HL-60/S4 (cell line): ENCODE measurements around the gene RARA.

Experiments used
- in situ Hi-C: fragments of 300-500 bp; cut with MboI; formaldehyde crosslinking; loops from 2 replicates; pipeline ENCODE4 v1.14.3; 2022; ENCODE audit warnings: low sequenced_read_pairs

The RARA gene

DNA sequence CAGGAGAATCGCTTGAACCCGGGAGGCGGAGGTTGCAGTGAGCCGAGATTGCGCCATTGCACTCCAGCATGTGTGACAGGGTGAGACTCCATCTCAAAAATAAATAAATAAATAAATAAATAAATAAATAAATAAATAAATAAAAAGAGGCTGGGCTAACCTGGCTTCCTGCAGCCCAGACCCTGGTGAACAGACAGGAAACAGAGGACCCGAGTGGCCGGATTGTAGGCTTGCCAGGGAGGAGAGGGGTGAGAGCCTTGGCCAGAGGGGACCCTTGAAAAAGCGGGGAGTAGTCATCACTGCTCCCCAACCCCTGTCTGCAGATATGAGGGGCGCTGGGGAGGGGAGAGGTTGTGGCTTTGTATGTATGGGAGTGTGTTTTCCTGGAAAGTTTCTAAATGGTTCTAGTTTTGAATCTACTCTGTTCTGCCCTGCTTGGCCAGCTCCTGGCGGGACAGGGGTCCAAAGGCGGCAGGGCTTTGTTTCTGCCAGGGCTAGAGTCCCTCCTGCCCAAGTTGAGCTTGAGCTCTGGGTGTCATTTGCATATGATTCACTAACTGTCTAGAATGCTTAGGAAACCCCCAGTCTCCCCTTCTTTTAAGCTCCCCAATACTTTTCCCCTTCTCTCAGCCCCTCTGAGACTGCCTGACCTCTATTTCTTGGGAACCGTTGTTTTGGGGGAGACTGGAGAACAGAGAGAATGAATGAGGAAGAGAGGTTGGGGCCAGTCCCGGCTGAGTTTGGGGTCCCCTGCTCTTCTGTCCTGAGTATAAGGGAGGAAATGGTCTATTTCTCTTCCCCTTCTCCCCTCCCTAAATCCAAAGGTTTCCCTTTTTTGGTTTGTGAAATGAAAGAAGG, 16.4 kb downstream of the RARA start:
- in situ Hi-C loops, result no loop called here

DNA sequence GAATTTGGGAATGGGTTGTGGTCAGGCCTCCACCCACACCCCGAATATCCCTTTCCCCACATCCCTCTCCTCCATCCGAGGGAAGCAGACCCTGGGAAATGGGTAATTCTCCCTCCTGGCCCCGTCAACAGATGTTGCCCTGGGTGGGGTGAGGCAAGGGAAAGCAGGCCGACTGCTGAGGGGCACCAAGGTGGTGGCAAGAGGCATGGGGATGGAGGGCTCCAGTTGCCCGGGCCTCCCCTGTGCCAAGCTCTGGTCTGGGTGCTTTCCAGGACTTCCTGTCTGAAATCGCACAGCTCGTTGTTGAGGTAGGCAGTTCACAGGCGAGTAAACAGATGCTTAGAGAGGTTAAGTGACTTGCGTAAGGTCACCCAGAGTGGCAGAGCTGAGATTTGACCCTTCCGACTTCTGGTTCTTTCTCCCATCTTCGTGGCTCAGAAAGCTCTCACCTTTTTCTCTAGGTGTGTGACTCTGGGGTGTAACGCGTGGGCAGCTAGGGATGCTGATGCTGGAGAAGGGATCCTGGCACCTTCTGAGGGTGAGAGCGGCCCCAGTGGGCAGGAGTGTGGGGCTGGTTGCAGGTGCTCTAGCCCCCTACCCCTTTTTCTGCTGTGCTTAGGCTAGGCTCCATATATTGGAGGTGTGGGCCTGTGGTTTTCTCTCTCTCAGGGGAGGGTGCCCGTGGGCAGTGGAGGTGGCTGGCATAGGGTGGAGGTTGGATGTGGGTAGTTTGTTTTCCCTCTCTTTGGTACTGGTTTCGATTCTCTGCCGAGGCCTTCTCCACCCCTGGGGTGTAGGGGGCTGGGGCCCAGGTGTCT, 17.2 kb downstream of the RARA start:
- in situ Hi-C loops, result no loop called here

DNA sequence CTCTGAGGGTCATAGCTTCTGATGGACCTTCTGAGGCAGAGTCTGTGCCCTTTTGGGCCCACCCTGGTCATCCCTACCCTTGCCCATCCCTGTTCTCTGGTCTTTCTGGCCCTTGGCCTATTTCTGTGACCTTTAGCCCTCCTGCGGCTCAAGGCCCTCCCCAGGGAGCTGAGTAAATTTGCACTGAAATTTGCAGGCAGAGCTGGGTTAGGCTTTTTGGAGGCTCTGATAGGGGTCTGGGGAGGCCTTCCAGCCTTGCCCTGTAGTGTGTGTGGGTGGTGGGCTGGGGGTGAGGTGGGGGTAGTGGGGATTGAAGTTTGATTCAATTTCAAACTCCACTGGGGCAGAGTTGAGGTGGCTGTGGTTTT, 17.8 kb downstream of the RARA start:
- in situ Hi-C loops, result no loop called here

DNA sequence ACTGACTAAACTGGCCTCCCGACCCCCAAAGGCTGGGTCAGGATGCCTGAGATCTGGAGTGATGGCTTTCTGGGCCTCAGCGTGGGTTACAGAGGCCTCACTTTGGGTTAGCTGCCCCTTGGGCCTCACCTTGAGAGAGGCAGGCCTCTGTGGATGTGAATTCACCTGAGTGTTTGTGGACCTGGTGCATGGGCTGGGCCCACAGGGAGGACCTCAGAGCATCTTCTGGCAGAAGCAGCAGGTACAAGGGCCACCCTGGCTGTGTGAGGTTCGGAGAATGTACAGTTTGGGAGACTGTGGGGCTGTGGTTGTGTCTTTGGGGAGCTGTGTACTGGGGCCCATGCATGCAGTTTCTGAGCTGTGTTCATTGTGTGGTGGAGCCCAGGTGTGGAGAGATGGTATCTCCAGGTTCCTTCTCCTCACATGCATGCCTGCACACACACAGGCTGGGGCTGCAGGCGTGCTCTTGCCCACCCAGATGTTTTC, 18.3 kb downstream of the RARA start:
- in situ Hi-C loops, result no loop called here

DNA sequence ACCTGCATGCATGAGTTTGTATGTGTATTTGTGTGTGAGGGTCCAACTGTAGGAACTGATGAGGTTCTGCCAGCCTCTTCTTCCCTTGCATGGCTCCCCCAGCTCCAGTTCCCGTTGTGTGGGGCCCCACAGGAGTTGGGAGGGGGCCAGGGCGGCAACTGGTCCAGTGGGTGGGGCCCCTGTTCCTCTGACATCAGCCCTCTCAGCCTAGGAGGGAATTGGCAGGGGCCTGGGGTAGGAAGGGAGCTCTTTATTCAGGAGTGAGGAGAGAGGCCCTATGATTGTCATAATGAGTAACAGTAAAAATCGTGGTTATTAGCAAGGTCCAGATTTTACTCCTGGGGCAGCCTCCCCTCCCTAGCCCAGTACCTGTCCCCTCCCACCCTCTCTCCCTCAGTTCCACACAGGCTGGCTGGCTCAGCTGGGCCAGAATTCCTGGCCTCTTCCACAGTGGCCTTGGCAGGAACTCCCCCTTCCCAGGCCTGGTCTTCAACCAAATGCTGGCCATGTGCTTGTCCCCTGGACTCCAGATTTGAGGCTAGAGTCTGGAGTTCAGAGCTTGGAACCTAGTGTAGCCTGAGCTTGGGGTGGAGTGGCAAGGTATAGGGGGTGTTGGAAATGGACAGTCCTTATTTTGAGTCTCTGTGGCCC, 18.9 kb downstream of the RARA start:
- in situ Hi-C loops, result no loop called here

DNA sequence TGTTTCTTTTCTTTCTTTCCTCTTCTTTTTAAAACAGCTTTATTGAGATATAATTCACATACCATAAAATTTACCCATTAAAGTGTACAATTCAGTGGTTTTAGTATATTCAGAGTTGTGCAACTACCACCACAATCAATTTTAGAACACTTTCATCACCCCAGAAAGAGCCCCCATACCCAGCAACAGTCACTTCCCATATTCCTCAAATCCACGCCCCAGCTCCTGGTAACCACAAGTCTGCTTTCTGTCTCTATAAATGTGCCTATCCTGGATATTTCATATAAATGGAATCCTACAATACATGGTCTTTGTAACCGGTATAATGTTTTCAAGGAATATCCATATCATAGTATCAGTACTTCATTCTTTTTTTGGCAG, 19.4 kb downstream of the RARA start:
- in situ Hi-C loops, result no loop called here

DNA sequence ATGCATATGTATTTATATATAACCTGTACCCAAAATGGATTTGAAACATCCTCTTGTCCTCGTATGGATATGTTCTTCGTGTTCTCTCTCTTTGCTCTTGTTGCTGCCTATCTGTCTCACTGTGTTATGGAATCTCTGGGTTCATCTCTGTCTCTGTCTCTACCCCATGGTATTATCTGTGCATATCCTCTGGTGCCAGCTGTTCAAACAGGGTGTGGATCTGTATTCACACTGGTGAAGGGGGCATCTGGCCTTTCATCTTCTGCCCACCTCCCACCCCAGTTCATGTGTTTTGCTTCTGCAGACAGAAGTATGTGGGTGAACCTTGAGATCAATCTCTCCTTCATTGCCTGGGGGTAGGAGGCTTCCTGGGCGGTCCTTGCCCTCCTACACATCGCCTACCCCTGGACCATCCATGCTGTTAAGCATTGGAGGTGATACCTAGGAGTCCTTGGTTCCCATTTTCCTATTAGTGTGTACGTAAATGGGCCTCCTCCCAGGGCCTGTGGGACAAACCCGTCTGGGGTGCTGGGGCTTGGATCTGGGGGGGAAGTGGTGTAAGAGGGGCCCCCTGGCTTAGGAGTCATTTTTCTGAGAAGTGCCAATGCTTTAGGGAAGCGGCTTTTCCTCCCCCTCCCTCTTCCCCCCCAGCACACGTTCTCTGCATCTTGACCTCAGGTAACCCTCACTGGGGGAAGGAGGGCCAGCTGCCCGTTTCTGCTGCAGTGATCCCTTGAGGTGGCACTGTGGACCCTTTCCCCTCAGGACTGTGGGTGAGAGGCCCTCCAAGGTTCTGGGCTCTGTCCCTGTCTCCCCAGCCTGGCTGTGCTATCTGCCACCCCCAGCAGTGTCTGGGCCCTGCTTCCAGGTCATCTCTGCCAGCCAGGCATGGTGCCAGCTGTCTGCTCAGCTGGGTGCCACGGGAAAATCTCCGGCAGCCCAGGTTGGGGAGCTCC, 21.1 kb downstream of the RARA start:
- in situ Hi-C loops, result no loop called here

DNA sequence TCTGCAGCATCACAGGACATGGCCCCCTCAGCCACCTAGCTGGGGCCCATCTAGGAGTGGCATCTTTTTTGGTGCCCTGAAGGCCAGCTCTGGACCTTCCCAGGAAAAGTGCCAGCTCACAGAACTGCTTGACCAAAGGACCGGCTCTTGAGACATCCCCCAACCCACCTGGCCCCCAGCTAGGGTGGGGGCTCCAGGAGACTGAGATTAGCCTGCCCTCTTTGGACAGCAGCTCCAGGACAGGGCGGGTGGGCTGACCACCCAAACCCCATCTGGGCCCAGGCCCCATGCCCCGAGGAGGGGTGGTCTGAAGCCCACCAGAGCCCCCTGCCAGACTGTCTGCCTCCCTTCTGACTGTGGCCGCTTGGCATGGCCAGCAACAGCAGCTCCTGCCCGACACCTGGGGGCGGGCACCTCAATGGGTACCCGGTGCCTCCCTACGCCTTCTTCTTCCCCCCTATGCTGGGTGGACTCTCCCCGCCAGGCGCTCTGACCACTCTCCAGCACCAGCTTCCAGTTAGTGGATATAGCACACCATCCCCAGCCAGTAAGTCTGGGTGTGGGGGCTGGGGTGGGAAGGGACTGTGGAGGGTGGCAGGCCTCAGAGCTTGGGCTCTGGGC, 22.0 kb downstream of the RARA start:
- in situ Hi-C loops, result no loop called here

DNA sequence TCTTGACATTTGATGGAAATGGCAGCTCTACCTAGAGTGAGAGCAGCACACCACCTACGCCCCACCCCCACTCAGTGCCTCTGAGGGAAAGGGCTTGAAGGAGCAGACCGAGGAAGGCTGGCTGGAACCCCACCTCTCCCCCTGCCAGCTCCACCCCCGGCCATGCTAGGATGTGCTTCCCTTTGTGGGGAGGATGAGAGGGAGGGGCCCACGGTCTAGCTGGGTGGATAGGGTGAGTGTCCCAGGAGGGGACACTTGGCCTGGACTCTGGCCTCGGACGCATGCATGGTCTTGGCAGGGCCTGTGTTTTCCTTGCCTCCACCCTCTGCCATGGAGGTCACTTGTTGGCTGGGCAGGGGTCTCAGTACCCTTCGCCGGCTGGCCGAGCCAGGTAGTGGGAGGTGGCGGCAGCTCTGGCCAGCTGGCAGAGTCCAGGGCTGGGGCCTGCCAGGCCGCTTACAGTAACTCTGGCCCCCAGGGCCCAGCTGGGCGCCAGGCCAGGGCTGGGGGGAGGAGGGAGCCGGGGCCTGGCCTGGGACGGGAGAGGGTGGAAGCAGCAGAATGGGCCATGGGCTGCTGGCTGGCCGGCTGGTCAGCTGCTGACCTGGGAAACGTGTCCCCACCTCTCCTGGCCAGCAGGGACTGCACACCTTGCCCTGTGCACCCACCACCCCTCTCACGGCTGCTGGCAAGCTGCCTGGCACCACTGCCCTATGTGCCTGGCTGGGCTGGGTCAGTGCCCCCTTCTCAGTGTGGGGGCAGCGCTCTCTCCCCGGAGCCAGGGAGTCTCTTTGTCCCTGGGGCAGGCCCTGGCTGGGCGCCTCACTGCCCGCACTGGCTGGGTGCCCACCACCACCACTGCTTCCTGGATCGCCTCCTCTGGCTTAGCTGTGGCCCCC, 23.0 kb downstream of the RARA start:
- in situ Hi-C loops, result no loop called here

DNA sequence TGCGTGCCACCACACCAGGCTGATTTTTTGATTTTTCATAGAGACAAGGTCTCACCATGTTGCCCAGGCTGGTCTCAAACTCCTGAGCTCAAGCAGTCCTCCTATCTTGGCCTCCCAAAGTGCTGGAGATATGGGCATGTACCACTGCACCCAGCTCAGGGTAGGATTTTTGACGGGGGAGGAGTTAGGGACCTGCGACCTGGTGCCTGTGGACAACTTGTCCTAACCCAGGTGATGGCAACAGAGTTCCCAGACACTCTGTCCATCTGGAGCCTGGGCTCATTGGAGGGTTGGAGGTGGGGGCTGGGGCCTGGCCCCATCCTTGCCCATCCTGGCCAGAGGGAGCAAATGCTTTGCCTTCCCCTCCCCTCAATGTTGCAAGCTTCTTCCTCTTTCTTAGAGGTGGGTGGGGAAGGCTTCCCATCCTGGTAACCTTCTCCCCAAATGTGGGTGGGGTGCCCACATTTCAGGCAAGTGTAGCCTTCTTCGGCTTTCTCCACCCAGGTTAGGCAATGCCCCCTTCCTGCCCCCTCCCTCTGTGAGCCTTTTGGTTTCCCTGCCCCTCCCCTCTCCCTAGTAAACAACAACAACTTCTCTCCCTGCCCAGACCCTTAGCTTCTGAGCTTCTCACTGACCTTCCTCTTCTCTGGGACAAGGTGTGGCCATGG, 24.9 kb downstream of the RARA start:
- in situ Hi-C loops, result no loop called here

DNA sequence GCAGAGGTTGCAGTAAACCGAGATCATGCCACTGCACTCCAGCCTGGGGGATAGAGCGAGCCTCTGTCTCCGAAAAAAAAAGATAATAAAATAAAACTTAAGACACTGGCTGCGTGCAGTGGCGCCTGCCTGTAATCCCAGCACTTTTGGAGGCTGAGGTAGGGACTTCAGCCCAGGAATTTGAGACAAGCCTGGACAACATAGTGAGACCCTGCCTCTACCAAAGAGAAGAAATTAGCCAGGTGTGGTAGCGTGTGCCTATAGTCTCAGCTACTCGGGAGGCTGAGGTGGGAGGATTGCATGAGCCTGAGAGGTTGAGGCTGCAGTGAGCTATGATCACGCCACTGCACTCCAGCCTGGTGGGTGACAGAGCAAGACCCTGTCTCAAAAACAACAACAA, 26.6 kb downstream of the RARA start:
- in situ Hi-C loops, result no loop called here

DNA sequence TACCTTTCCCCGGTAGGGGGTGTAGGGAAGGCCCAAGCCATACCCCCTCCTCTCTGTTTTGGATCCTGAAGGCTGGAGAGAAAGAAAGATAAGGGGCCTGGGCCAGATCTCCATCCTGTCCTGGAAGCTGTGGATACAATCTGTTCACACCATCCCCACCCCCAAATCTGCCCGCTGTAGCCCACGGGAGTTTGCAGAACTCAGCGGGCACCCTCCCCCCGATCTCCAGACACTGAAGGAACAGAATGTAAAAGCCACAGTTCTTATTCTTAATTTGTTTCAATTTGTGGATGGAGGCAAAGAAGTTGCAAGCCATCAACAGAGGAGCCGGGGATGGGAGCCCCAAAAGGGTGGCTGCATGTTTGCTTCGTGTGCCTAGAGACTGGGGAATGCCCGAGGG, 28.4 kb downstream of the RARA start:
- in situ Hi-C loops, result no loop called here

DNA sequence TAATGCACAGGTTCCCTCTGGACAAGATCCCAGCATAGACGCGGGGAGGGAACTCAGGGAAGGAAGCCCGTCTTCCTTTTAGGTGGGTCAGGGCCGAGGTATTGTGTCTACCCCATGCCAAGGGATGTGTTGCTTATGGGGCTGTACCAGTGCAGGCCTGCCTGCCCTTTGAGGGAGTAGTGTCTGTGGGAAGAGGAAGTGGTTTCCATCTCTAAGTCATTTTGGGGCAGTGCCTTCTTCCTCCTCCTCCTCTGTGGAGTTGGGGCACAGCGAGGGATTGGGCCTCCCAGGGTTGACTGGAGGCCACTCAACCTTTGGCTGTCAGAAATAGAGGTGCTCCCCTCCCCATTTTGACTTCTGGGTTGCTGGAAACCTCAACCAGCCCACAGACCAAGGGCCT, 29.1 kb downstream of the RARA start:
- in situ Hi-C loops, result no loop called here

DNA sequence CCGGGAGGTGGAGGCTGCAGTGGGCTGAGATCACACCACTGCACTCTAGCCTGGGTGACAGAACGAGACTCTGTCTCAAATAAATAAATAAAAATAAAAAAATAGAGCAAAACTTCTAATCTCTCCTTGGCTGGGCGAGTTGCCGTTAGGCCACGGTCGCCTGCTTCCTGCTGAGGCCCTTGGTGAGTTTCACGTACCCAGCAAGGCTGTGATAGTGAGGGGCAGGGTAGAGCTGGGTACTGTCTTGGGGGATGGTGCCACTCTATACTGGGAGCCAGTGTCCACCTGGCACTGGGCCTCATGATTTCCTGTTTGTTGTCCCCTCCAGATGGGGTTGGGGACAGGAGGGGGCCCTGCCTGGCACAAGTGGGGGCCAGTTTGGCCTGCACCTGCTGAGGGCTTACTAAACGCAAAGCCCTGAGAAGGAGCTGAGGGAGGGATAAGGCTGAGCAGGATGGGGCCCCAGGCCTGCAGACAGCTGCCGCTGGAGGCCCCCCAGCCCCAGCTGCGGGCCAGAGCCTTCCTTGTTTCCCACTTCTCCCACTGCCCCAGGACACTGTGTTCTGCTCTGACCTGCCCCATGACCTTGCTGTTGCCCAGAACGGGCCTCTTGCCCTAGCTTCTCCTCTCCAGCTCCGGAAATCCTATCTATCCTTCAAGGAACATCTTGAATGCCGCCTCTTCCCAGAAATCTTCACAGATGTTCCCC, 30.1 kb downstream of the RARA start:
- in situ Hi-C loops, result no loop called here

DNA sequence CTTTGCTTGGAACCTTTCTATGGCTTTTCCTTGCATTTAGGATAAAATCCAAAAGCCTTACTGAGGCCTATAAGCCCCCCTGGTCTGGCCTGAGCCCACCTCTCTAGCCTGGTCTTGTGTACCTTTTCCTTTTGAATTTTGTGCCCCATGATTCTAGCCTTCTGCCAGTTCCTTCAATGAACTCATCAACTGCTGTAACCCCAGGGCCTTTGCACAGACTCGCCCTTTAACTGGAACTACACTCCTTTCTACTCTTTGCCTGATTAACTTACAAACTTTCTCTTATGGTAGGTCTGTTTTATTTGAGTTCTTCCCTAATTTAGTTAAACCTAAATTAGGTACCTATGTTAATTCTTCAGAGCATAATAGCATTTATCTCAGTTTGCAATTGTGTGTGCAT, 31.3 kb downstream of the RARA start:
- in situ Hi-C loops, result no loop called here

DNA sequence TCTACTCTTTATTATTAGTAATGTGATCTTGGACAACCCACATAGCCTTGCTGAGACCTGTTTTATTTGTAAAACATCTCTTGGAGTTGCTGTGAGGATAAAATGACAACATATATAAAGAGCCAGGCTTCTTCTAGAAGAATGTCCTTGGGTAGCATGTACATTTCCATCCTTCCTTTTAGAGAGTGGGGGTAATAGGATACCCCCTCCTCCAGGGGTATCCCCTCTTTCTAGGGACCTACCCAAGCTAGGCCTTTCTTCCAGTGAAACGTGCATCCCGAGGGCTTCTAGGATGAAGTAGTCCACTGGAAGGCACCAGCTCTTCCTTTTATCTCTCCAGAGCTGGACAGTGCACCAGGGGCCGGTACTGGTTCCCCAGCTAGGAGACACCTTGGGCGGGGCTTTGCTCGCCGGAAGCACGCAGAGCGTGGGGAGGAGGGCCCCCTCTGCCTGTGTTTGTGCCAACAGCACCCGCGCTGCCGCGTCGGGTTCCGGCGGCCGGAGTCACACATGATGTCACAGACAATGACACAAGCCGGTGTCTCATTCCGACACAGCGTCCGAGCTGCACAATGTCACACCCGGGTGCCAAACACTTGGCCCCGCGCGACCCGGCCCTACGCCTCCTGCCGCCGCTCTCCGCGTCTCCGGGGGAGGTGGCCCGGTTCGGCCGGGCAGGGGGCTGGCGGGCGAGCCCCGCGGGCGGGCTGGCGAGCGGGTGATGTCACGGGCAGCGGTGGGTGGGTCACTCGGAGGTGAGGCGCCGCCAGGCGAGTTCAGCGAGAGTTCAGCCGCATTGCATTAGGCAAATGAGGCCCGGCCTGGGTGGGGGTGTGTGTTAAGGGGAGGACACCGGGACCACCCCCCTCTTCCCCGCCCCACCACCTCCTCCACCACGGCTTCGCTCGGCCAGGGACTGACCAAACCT, 32.2 kb downstream of the RARA start:
- in situ Hi-C loops, result no loop called here
